Measurements from ENCODE around the gene ZNF653.
A peak's percentile ranks its signal among the peaks of the same experiment; 100 is the strongest.

The ZNF653 gene

DNA sequence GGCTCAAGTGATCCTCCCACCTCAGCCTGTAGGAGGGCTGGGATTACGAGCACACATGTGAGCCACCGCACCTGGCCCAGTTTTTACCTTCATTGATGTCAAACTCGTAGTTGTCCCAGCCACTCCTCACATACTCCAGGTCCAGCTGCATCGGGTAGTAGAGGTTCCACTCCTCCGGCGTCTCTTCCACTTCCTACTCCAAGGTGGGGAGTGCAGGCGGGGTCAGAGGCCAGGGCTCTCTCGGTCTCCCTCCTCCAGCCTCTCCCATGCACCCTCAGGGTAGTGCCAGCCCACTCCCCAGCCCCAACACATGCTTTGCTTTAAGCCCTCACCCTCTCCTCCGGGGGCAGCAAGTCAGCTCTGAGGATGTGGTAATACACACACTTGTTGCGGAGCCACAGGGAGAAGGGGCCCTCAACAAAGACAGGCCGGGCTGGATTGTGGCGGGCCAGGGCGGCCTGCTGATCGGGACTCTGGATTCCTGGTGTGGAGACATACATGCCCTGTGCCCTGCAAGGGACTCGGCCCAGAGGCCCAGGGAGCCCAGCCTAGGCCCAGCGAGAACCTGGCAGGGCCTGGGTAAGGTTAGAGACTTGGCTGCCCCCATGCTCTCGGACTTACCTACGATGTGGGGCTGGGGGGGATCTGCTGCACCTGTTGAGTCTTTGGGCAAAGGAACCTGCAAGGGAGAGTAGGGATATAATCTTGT lies 1.9 kb upstream of the ZNF653 start:
- Histone ChIP-seq H3K36me3 (ENCODE audit: insufficient read depth, low read depth, low read length) (peaks cover 7% of the 10 kb centered on the region; the same call in 1 of the 2 replicates), H3K4me3 (ENCODE audit: low read length) (no peak overlapping the region), H3K9ac (ENCODE audit: low read depth, low read length) (no peak overlapping the region), H3K27me3 (ENCODE audit: insufficient read depth, low read length) (no peaks in the 10 kb centered on the region), H3K4me1 (ENCODE audit: insufficient read depth, low read length) (no peaks in the 10 kb centered on the region; the same call in 1 of the 2 replicates), H3K9me3 (ENCODE audit: insufficient read depth, low read depth, low read length) (no peaks in the 10 kb centered on the region), H3K27ac (ENCODE audit: low read length) (no peak overlapping the region)

GRCh38 chr19:11506967-11507366 lies 1.3 kb upstream of the ZNF653 start:
- Histone ChIP-seq H3K27ac (ENCODE audit: low read length) (no peak overlapping the region), H3K36me3 (ENCODE audit: insufficient read depth, low read depth, low read length) (peaks cover 7% of the 10 kb centered on the region; the same call in 1 of the 2 replicates), H3K4me1 (ENCODE audit: insufficient read depth, low read length) (no peaks in the 10 kb centered on the region; the same call in 1 of the 2 replicates), H3K9me3 (ENCODE audit: insufficient read depth, low read depth, low read length) (no peaks in the 10 kb centered on the region), H3K9ac (ENCODE audit: low read depth, low read length) (no peak overlapping the region), H3K4me3 (ENCODE audit: low read length) (no peak overlapping the region), H3K27me3 (ENCODE audit: insufficient read depth, low read length) (no peaks in the 10 kb centered on the region)

DNA sequence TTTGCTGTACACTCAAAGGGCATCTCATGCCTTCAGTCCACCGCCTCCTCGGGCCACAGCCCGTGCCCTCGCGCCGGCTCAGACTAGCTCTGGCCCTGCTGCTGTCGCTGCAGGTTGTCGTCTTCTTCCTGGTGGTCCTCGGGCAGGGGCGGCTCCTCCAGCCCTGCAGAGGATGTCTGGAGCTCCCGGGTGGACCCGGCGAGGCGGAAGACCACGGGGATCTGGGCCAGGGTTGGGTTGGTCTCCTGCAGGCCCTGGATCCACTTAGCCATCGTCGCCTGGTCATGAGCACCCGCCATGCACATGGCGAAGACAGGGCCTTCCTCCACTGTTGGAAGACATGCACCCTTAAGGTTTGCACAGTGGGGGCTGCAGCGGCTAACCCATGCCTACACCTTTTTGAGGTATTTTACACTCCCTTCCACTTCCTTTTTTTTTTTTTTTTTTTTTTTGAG lies 489 bp upstream of the ZNF653 start:
- Histone ChIP-seq H3K9me3 (ENCODE audit: insufficient read depth, low read depth, low read length) (no peaks in the 10 kb centered on the region), H3K4me1 (ENCODE audit: insufficient read depth, low read length) (no peaks in the 10 kb centered on the region; the same call in 1 of the 2 replicates), H3K27ac (ENCODE audit: low read length) (no peak overlapping the region), H3K27me3 (ENCODE audit: insufficient read depth, low read length) (no peaks in the 10 kb centered on the region), H3K36me3 (ENCODE audit: insufficient read depth, low read depth, low read length) (peaks cover 3% of the 10 kb centered on the region; the same call in 1 of the 2 replicates), H3K9ac (ENCODE audit: low read depth, low read length) (peak overlapping the region; percentile 90; the same call in 1 of the 2 replicates), H3K4me3 (ENCODE audit: low read length) (peak overlapping the region; percentile 84)

GRCh38 chr19:11505032-11505503 lies 571 bp downstream of the ZNF653 start:
- H3K36me3 ChIP-seq (ENCODE audit: insufficient read depth, low read depth, low read length) = no peaks in the 10 kb centered on the region
- no peaks in the 10 kb centered on the region; the same call in 1 of the 2 replicates for H3K4me1 ChIP-seq (ENCODE audit: insufficient read depth, low read length)
- peak overlapping the region; percentile 90; the same call in 1 of the 2 replicates for H3K9ac ChIP-seq (ENCODE audit: low read depth, low read length)
- H3K27ac ChIP-seq (ENCODE audit: low read length) = peak overlapping the region; percentile 33
- no peaks in the 10 kb centered on the region for H3K27me3 ChIP-seq (ENCODE audit: insufficient read depth, low read length)
- H3K4me3 ChIP-seq (ENCODE audit: low read length) = peak overlapping the region; percentile 84
- no peaks in the 10 kb centered on the region for H3K9me3 ChIP-seq (ENCODE audit: insufficient read depth, low read depth, low read length)

DNA sequence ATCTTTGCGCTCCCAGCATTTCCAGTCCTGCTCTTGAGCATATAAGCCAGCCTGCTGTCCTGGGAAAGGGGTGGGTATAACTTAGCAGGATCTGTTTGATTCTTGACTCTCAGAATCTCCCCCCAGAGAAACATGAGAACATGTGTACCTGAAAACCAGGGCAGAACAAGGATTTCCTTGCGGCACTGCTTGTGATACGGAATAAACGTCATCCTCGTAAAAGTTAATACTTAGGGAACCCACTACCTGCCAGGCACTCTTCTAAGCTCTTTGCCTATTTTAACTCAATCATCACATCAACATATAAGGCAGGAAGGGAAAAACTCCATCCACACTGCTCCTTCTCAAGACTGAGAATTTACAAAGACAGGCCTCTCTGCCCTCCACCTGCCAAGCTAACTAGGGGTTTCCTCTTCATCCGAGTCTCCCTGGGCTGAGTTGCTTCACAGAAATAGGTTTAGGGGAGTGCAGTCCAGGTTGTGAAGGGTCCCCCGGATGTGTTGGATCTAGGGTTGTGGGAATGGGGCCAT lies 1.1 kb downstream of the ZNF653 start:
- H3K9me3 ChIP-seq (ENCODE audit: insufficient read depth, low read depth, low read length) = no peaks in the 10 kb centered on the region
- peak overlapping the region; percentile 84 for H3K4me3 ChIP-seq (ENCODE audit: low read length)
- no peaks in the 10 kb centered on the region for H3K27me3 ChIP-seq (ENCODE audit: insufficient read depth, low read length)
- peak overlapping the region; percentile 33 for H3K27ac ChIP-seq (ENCODE audit: low read length)
- H3K4me1 ChIP-seq (ENCODE audit: insufficient read depth, low read length) = no peaks in the 10 kb centered on the region; the same call in 1 of the 2 replicates
- no peaks in the 10 kb centered on the region for H3K36me3 ChIP-seq (ENCODE audit: insufficient read depth, low read depth, low read length)
- H3K9ac ChIP-seq (ENCODE audit: low read depth, low read length) = peak overlapping the region; percentile 81; the same call in 1 of the 2 replicates

GRCh38 chr19:11499890-11500420 lies 5.7 kb downstream of the ZNF653 start:
- no peaks in the 10 kb centered on the region for H3K27me3 ChIP-seq (ENCODE audit: insufficient read depth, low read length)
- no peak overlapping the region for H3K27ac ChIP-seq (ENCODE audit: low read length)
- peaks cover 3% of the 10 kb centered on the region; the same call in 1 of the 2 replicates for H3K36me3 ChIP-seq (ENCODE audit: insufficient read depth, low read depth, low read length)
- H3K4me1 ChIP-seq (ENCODE audit: insufficient read depth, low read length) = no peaks in the 10 kb centered on the region; the same call in 1 of the 2 replicates
- no peak overlapping the region for H3K9ac ChIP-seq (ENCODE audit: low read depth, low read length)
- H3K9me3 ChIP-seq (ENCODE audit: insufficient read depth, low read depth, low read length) = no peaks in the 10 kb centered on the region
- no peak overlapping the region for H3K4me3 ChIP-seq (ENCODE audit: low read length)

DNA sequence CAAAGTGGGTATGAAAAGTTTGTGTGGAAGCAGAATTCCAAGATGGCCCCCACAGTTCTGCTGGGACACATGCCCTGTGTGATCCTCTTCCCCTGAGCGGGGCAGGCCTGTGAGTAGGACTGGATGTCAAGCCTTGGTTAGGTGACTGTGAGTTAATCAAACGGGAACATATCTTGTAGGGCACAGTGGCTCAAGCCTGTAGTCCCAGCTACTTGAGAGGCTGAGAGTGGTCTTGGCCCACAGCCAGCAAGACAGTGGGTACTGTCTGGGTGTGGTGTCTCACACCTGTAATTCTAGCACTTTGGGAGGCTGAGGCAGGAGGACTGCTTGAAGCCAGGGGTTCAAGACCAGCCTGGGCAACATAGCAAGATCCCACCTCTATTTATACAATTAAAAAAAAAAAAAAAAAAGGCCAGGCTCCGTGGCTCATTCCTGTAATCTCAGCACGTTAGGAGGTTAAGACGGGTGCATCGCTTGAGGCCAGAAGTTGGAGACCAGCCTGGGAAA lies 6.4 kb downstream of the ZNF653 start:
- peaks cover 3% of the 10 kb centered on the region; the same call in 1 of the 2 replicates for H3K36me3 ChIP-seq (ENCODE audit: insufficient read depth, low read depth, low read length)
- H3K4me3 ChIP-seq (ENCODE audit: low read length) = no peak overlapping the region
- no peak overlapping the region for H3K27ac ChIP-seq (ENCODE audit: low read length)
- no peaks in the 10 kb centered on the region; the same call in 1 of the 2 replicates for H3K4me1 ChIP-seq (ENCODE audit: insufficient read depth, low read length)
- no peaks in the 10 kb centered on the region for H3K27me3 ChIP-seq (ENCODE audit: insufficient read depth, low read length)
- H3K9me3 ChIP-seq (ENCODE audit: insufficient read depth, low read depth, low read length) = no peaks in the 10 kb centered on the region
- H3K9ac ChIP-seq (ENCODE audit: low read depth, low read length) = no peak overlapping the region; the same call in 1 of the 2 replicates

- Histone ChIP-seq H3K4me3 (ENCODE audit: low read length) (no peak overlapping the region), H3K9ac (ENCODE audit: low read depth, low read length) (no peak overlapping the region), H3K27me3 (ENCODE audit: insufficient read depth, low read length) (no peaks in the 10 kb centered on the region), H3K27ac (ENCODE audit: low read length) (no peak overlapping the region), H3K9me3 (ENCODE audit: insufficient read depth, low read depth, low read length) (no peaks in the 10 kb centered on the region), H3K36me3 (ENCODE audit: insufficient read depth, low read depth, low read length) (peaks cover 3% of the 10 kb centered on the region; the same call in 1 of the 2 replicates), H3K4me1 (ENCODE audit: insufficient read depth, low read length) (no peaks in the 10 kb centered on the region)
Observed at GRCh38 chr19:11496391-11497163, 9.1 kb downstream of the ZNF653 start.

DNA sequence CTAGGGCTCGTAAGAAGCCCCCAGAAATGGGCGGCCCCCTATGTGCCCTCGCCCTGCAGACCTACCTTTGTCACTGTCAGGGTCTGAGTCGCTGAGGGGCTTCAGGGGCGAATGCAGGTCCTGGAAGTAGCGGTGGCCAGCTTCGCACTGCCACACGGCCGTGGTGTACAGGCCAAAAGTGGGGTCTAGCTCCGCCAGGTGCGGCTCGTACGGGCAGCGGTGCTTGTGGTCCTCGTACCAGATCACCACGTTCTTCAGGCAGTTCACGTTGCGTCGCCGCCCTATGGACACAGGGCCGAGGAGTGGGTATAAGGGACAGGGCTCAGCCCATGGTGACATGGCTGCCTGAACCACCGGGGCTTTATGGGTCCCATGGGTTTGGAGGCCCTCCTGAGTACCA lies 9.8 kb downstream of the ZNF653 start:
- peaks cover 3% of the 10 kb centered on the region; the same call in 1 of the 2 replicates for H3K36me3 ChIP-seq (ENCODE audit: insufficient read depth, low read depth, low read length)
- no peaks in the 10 kb centered on the region for H3K4me1 ChIP-seq (ENCODE audit: insufficient read depth, low read length)
- H3K9me3 ChIP-seq (ENCODE audit: insufficient read depth, low read depth, low read length) = no peaks in the 10 kb centered on the region
- H3K27me3 ChIP-seq (ENCODE audit: insufficient read depth, low read length) = no peaks in the 10 kb centered on the region
- no peak overlapping the region for H3K27ac ChIP-seq (ENCODE audit: low read length)
- no peak overlapping the region for H3K9ac ChIP-seq (ENCODE audit: low read depth, low read length)
- H3K4me3 ChIP-seq (ENCODE audit: low read length) = no peak overlapping the region

DNA sequence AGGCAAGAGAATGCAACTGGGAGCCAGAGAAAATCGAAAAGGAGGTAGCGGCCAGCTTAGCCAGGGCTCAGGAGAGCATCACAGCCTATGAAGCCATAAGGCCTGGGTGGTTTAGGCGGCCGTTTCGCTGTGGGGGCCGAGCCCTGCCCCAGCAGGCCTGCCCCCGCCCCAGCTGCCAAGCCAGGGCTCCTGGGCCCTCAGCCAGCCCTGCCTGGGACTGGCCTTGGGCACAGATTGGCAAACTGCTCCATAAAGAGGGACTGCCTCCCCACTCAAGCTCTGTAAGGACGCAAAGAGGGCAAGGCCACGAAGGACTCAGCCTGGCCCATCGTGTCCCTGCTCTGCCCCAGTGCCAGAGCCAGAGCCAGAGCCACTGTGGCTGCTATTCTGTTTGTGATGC lies 10.2 kb downstream of the ZNF653 start:
- H3K27me3 ChIP-seq (ENCODE audit: insufficient read depth, low read length) = no peaks in the 10 kb centered on the region
- H3K9ac ChIP-seq (ENCODE audit: low read depth, low read length) = no peak overlapping the region
- H3K4me3 ChIP-seq (ENCODE audit: low read length) = no peak overlapping the region
- H3K36me3 ChIP-seq (ENCODE audit: insufficient read depth, low read depth, low read length) = peaks cover 3% of the 10 kb centered on the region; the same call in 1 of the 2 replicates
- no peaks in the 10 kb centered on the region for H3K9me3 ChIP-seq (ENCODE audit: insufficient read depth, low read depth, low read length)
- no peak overlapping the region for H3K27ac ChIP-seq (ENCODE audit: low read length)
- no peaks in the 10 kb centered on the region for H3K4me1 ChIP-seq (ENCODE audit: insufficient read depth, low read length)
